ENCODE measurements around the gene TMOD4. TPM values are rescaled to one million over a fixed set of nuclear protein-coding genes. Genes with fewer than 3 reads are reported as not detected.

Gene TMOD4
- total and polyA plus RNA-seq, 10 of the 15 experiments (the other 5 are each of a cell fraction or from before 2014, with no cell fraction given): 0.30 to 1.2 (median 0.50) TPM; not detected in 1

- intact Hi-C loops (cut with micrococcal nuclease; ENCODE audit: unreplicated experiment) (no loop called here), in situ Hi-C loops (cut with MboI) (no loop called here)
- peaks cover 38% of the 10 kb centered on the region for H3K79me2 ChIP-seq (ENCODE audit: control insufficient read depth, insufficient read depth, low read length)
- H3K36me3 ChIP-seq (ENCODE audit: control insufficient read depth in 2 of 2, insufficient read depth in 2 of 2, low read length in 1 of 2): peaks cover 0 to 12% of the 10 kb centered on the region in 2 experiments
- H3K9ac ChIP-seq (ENCODE audit: control insufficient read depth, insufficient read depth, low read length): no peak overlapping the region
- H3K27ac ChIP-seq (ENCODE audit: control insufficient read depth, insufficient read depth): no peak overlapping the region
- H3K9me3 ChIP-seq (replicated peaks; ENCODE audit: control insufficient read depth, insufficient read depth, low read length): no peaks in the 10 kb centered on the region
- H4K20me1 ChIP-seq (ENCODE audit: control insufficient read depth, insufficient read depth): peaks cover 2% of the 10 kb centered on the region; the same call in 1 of the 2 replicates
- DNase-seq (ENCODE audit: low read depth, low spot score) (no peak), ATAC-seq (no peak), FAIRE-seq (no peak)
- TF ChIP-seq HCFC1 (IDR thresholded peaks at IDR 0.05; ENCODE audit: low read length) (no peak), ASH2L (IDR thresholded peaks at IDR 0.05; ENCODE audit: borderline replicate concordance, low read depth) (no peak), TCF3 (IDR thresholded peaks at IDR 0.05; ENCODE audit: borderline replicate concordance, insufficient read depth, low read depth, low read length) (no peak), TCF12 (IDR thresholded peaks at IDR 0.05; ENCODE audit: low read depth, low read length) (no peak)
- TF ChIP-seq, protein P1, sequence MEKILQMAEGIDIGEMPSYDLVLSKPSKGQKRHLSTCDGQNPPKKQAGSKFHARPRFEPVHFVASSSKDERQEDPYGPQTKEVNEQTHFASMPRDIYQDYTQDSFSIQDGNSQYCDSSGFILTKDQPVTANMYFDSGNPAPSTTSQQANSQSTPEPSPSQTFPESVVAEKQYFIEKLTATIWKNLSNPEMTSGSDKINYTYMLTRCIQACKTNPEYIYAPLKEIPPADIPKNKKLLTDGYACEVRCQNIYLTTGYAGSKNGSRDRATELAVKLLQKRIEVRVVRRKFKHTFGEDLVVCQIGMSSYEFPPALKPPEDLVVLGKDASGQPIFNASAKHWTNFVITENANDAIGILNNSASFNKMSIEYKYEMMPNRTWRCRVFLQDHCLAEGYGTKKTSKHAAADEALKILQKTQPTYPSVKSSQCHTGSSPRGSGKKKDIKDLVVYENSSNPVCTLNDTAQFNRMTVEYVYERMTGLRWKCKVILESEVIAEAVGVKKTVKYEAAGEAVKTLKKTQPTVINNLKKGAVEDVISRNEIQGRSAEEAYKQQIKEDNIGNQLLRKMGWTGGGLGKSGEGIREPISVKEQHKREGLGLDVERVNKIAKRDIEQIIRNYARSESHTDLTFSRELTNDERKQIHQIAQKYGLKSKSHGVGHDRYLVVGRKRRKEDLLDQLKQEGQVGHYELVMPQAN (conservative IDR thresholded peaks at IDR 0.05): no peak
- H3K4me1 ChIP-seq (ENCODE audit: control insufficient read depth, insufficient read depth, low read length): no peaks in the 10 kb centered on the region
- no peaks in the 10 kb centered on the region for H3K27me3 ChIP-seq (replicated peaks in 1 of 2; ENCODE audit: control insufficient read depth in 2 of 2, insufficient read depth in 2 of 2, low read length in 1 of 2)
- ChIA-PET SMC1A (ENCODE audit: uncharacterized antibody, unreplicated experiment) (interaction anchor here (2.0 kb wide), 1 partner anchor 112 kb away, joined by 6 read pairs; no protein-coding TSS in a partner anchor), RAD21 (ENCODE audit: unreplicated experiment) (no interaction called here), CTCF (interaction anchor here (0.6 to 1.7 kb wide), 3 partner anchors 8 to 55 kb away, joined by 3 to 5 read pairs (median 3); partner anchors contain the start of gene TNFAIP8L2), POLR2A (interaction anchor here (0.6 to 1.0 kb wide), 2 partner anchors 15 to 25 kb away, joined by 3 to 4 read pairs; no protein-coding TSS in a partner anchor)
- H2AFZ ChIP-seq (ENCODE audit: control insufficient read depth, low read depth, low read length): no peak overlapping the region
- H3K4me2 ChIP-seq (ENCODE audit: control insufficient read depth, insufficient read depth): no peak overlapping the region
- BruUV-seq (replicated peaks): no TSS peak
- H3K4me3 ChIP-seq: no peak overlapping the region
- 93% methylated on average over 15 of the region's 15 CpGs for WGBS (ENCODE audit: insufficient coverage, insufficient replicate concordance, low lambda C conversion rate, missing lambda C conversion rate)
These were observed 36.4 kb upstream of the TMOD4 start for GRCh38 chr1:151211972-151212705.

All from GM12878 (cell line).